DOHH2 (cell line): Measurements from ENCODE around the gene PSG3.
"Not testable (repeated sequence)": the region's sequence is repeated elsewhere in the genome, so short reads cannot be mapped to it uniquely, and the experiment has no call there.

Source experiments
- H3F3A ChIP-seq: fragments of 200-600 bp; sonication (generic), shearing (Covaris generic); 2 replicates; pipeline ENCODE4 v1.6.0; 2016; ENCODE audit warnings: antibody characterized with exemption, mild to moderate bottlenecking; ENCODE audit not compliant: control insufficient read depth, insufficient read depth
- H3K27ac ChIP-seq: fragments of 200-600 bp; sonication (generic); 2 replicates; pipeline ENCODE4 v1.5.1; 2014; ENCODE audit warnings: low read depth, mild to moderate bottlenecking, low read length, moderate library complexity
- H3K27me3 ChIP-seq: fragments of 200-600 bp; sonication (generic); 2 replicates; pipeline ENCODE4 v1.6.1; 2014; ENCODE audit warnings: mild to moderate bottlenecking, low read length, mixed read lengths; ENCODE audit not compliant: control insufficient read depth
- H3K36me3 ChIP-seq: fragments of 200-600 bp; sonication (generic); 2 replicates; pipeline ENCODE4 v1.6.1; 2014; ENCODE audit warnings: mild to moderate bottlenecking, low read length, moderate library complexity, mixed read lengths; ENCODE audit not compliant: control insufficient read depth
- H3K4me1 ChIP-seq: fragments of 200-600 bp; sonication (generic); 2 replicates; pipeline ENCODE4 v1.6.1; 2014; ENCODE audit warnings: mild to moderate bottlenecking, low read length, mixed read lengths; ENCODE audit not compliant: control insufficient read depth
- H3K4me2 ChIP-seq: fragments of 200-600 bp; sonication (generic); 2 replicates; pipeline ENCODE4 v1.6.0; 2014; ENCODE audit warnings: mild to moderate bottlenecking, low read length, moderate library complexity
- H3K4me3 ChIP-seq: fragments of 200-600 bp; sonication (generic); 2 replicates; pipeline ENCODE4 v1.5.1; 2014; ENCODE audit warnings: mild to moderate bottlenecking, low read length, mixed read lengths
- H3K79me2 ChIP-seq: fragments of 200-600 bp; sonication (generic); 2 replicates; pipeline ENCODE4 v1.6.1; 2014; ENCODE audit warnings: mild to moderate bottlenecking, low read length, mixed read lengths; ENCODE audit not compliant: control insufficient read depth
- H3K9me2 ChIP-seq: fragments of 200-600 bp; sonication (generic); replicated peaks from 2 replicates; pipeline ENCODE4 v1.6.1; 2014; ENCODE audit warnings: mild to moderate bottlenecking, low read length, mixed read lengths; ENCODE audit not compliant: control insufficient read depth
- H3K9me3 ChIP-seq: fragments of 200-600 bp; sonication (generic); 2 replicates; pipeline ENCODE4 v1.6.1; 2014; ENCODE audit warnings: antibody characterized with exemption, low read length, mixed read lengths; ENCODE audit not compliant: control insufficient read depth, insufficient read depth
- H4K20me1 ChIP-seq: fragments of 200-600 bp; sonication (generic); 2 replicates; pipeline ENCODE4 v1.6.0; 2014; ENCODE audit warnings: low read depth, mild to moderate bottlenecking, antibody characterized with exemption, low read length, moderate library complexity; ENCODE audit not compliant: control insufficient read depth, insufficient read depth
- EZH2phosphoT487 ChIP-seq: fragments of 200-600 bp; sonication (generic); IDR thresholded peaks from 2 replicates; pipeline ENCODE4 v1.6.1; 2017; ENCODE audit warnings: borderline replicate concordance, mild to moderate bottlenecking, antibody characterized with exemption, low read length, moderate library complexity, mixed read lengths
- TF ChIP-seq, protein P1 (sequence below): fragments of 200-600 bp; sonication (generic); IDR thresholded peaks from one replicate; pipeline ENCODE4 v1.5.1; 2014; ENCODE audit warnings: antibody characterized with exemption, mild to moderate bottlenecking, low read depth, low read length; ENCODE audit not compliant: poor library complexity, severe bottlenecking

Gene PSG3

GRCh38 chr19:42767319-42767718, 27.0 kb upstream of the PSG3 start:
- not testable (repeated sequence) for H4K20me1 ChIP-seq, H3K27me3 ChIP-seq, H3K36me3 ChIP-seq, H3K27ac ChIP-seq, H3K4me2 ChIP-seq, H3K79me2 ChIP-seq, H3F3A ChIP-seq, H3K9me2 ChIP-seq, H3K9me3 ChIP-seq, H3K4me1 ChIP-seq, H3K4me3 ChIP-seq
- TF ChIP-seq, protein P1, sequence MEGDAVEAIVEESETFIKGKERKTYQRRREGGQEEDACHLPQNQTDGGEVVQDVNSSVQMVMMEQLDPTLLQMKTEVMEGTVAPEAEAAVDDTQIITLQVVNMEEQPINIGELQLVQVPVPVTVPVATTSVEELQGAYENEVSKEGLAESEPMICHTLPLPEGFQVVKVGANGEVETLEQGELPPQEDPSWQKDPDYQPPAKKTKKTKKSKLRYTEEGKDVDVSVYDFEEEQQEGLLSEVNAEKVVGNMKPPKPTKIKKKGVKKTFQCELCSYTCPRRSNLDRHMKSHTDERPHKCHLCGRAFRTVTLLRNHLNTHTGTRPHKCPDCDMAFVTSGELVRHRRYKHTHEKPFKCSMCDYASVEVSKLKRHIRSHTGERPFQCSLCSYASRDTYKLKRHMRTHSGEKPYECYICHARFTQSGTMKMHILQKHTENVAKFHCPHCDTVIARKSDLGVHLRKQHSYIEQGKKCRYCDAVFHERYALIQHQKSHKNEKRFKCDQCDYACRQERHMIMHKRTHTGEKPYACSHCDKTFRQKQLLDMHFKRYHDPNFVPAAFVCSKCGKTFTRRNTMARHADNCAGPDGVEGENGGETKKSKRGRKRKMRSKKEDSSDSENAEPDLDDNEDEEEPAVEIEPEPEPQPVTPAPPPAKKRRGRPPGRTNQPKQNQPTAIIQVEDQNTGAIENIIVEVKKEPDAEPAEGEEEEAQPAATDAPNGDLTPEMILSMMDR = peak; percentile 33

DNA sequence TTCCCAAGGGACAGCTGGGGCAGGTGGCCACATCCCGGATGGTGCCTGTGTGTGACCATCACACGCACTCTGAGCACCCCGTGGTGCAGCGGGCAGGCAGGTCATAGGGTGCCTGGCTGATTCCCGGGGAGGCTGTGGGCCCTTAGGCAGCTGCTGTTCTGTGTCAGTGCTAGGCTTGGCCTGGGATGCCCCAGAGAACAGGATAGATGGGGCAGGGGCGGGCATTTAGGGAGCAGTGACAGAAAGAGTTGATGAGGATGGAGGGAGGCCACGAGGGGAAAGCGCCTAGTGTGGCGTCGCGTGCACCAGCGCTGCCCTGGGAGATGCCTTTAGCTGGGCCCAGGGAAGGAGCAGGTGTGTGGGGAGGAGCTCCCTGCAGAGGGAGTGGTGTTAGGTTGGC, 26.6 kb upstream of the PSG3 start:
- H3K36me3 ChIP-seq, H3K9me2 ChIP-seq, H3K9me3 ChIP-seq, H3K4me2 ChIP-seq, H3K4me3 ChIP-seq, H3K27me3 ChIP-seq, H4K20me1 ChIP-seq, H3F3A ChIP-seq, H3K4me1 ChIP-seq, H3K79me2 ChIP-seq, H3K27ac ChIP-seq: not testable (repeated sequence)

GRCh38 chr19:42764836-42765235, 24.6 kb upstream of the PSG3 start:
- Histone ChIP-seq H3F3A (no peaks in the 10 kb centered on the region), H4K20me1 (no peaks in the 10 kb centered on the region), H3K4me2 (no peak overlapping the region), H3K4me3 (no peak overlapping the region), H3K27me3 (no peaks in the 10 kb centered on the region), H3K36me3 (no peaks in the 10 kb centered on the region), H3K27ac (no peak overlapping the region), H3K9me3 (no peaks in the 10 kb centered on the region), H3K9me2 (no peaks in the 10 kb centered on the region), H3K79me2 (no peaks in the 10 kb centered on the region), H3K4me1 (no peaks in the 10 kb centered on the region)
- TF ChIP-seq EZH2phosphoT487 = no peak
- TF ChIP-seq, protein P1 = no peak

- Histone ChIP-seq H3K4me3 (no peak overlapping the region), H3F3A (no peaks in the 10 kb centered on the region), H3K9me2 (no peaks in the 10 kb centered on the region), H4K20me1 (no peaks in the 10 kb centered on the region), H3K4me2 (no peak overlapping the region), H3K27me3 (no peaks in the 10 kb centered on the region), H3K4me1 (no peaks in the 10 kb centered on the region), H3K27ac (no peak overlapping the region), H3K79me2 (no peaks in the 10 kb centered on the region), H3K36me3 (no peaks in the 10 kb centered on the region), H3K9me3 (no peaks in the 10 kb centered on the region)
- TF ChIP-seq, protein P1 = no peak
- no peak for TF ChIP-seq EZH2phosphoT487
Observed at GRCh38 chr19:42762789-42763188, 22.5 kb upstream of the PSG3 start.

GRCh38 chr19:42761924-42762295, 21.6 kb upstream of the PSG3 start:
- H3K9me2 ChIP-seq, H3F3A ChIP-seq, H3K4me2 ChIP-seq, H3K9me3 ChIP-seq, H3K27ac ChIP-seq, H4K20me1 ChIP-seq, H3K4me3 ChIP-seq, H3K36me3 ChIP-seq, H3K27me3 ChIP-seq, H3K4me1 ChIP-seq, H3K79me2 ChIP-seq: not testable (repeated sequence)

GRCh38 chr19:42760954-42761923, 21.0 kb upstream of the PSG3 start:
- H3K9me3 ChIP-seq, H3K27ac ChIP-seq: not testable (repeated sequence)

More at GRCh38 chr19:42760954-42761923, 21.0 kb upstream of the PSG3 start:
- H3K27me3 ChIP-seq, H3K9me2 ChIP-seq, H3K36me3 ChIP-seq, H3K4me3 ChIP-seq, H3K79me2 ChIP-seq, H3F3A ChIP-seq, H3K4me1 ChIP-seq, H4K20me1 ChIP-seq, H3K4me2 ChIP-seq: not testable (repeated sequence)
